Mammary microvascular endothelial cell (primary cell): Measurements from ENCODE around the gene SPATA31D1. TPM values are rescaled to one million over a fixed set of nuclear protein-coding genes. Genes with fewer than 3 reads are reported as not detected.

Experiments used
- total RNA-seq: library from RNA; depleted of rRNA; stranded (reverse); fragments of >200 nt; gene quantifications from 2 replicates; pipeline ENCODE4 v1.2.3, GENCODE V29; 2015

SPATA31D1 gene
- not detected in 2 replicates for total RNA-seq

DNA sequence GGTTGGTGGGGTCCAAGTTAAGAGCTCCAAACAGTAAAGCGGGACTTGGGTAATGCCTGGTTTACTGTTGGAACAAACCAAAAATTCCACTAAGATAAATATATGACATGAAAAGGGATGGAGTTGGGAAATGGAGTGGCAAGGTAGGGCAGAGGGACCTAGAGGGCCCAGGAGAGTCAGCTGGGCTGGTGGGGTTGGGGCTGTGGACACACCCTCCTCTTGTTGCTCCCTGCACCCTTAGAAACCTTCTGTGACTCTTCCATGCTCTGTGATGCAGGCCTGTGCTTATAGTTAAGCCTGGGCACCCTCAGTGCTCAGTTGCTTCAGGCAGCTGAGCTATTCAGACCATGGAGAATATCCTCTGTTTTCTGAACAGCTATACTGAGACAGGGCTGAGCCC is at the start of gene SPATA31D1:
SPATA31D1 (plus strand) TSS at position 301 of the 400 bp plus-strand sequence; CDS start at position 348, 47 bp downstream.

DNA sequence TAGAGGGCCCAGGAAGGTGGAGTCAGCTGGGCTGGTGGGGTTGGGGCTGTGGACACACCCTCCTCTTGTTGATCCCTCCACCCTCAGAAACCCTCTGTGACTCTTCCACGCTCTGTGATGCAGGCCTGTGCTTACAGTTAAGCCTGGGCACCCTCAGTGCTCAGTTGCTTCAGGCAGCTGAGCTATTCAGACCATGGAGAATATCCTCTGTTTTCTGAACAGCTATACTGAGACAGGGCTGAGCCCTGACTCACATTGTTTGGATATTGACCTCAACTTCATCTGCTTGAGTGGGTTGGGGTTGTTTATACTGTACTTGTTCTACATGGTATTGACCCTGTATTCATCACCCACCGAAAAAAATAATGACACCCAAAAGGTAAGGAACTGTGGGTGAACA is 45.2 kb upstream of the SPATA31D1 start, which contains the start of gene SPATA31D3:
SPATA31D3 (plus strand) TSS at position 108 of the 400 bp plus-strand sequence; CDS start at position 194, 86 bp downstream.

Other genes with a start within 250 kb of the SPATA31D1 start
- not detected in 2 replicates for gene SPATA31D4, start 60.3 kb upstream of the SPATA31D1 start, total RNA-seq
- not detected in 2 replicates for gene SPATA31D3, start 45.3 kb upstream of the SPATA31D1 start, total RNA-seq